H1 (cell line): Measurements from ENCODE around the gene GRP. TPM values are rescaled to one million over a fixed set of nuclear protein-coding genes. Genes with fewer than 3 reads are reported as not detected.
A peak's percentile ranks its signal among the peaks of the same experiment; 100 is the strongest.

Experiments used
- CTCF ChIA-PET: fragments of 300-600 bp; sonication (Branson Sonifier 250); formaldehyde crosslinking; loops from one replicate; lab custom pipeline; 2021; ENCODE audit not compliant: partially characterized antibody; lab: Charles Lee
- POLR2A ChIA-PET: fragments of 300-600 bp; sonication (Branson Sonifier 250); formaldehyde crosslinking; loops from one replicate; lab custom pipeline; 2021; ENCODE audit warnings: inconsistent platforms; ENCODE audit not compliant: partially characterized antibody; lab: Charles Lee
- DNase-seq, 2 experiments: peaks; one replicate each; pipeline versions ENCODE4 v3.0.0 to v3.0.0-alpha.2; 2010 to 2022; ENCODE audit warnings: low spot score in 2 of 2, low read depth in 1 of 2, mixed read lengths in 1 of 2
- FAIRE-seq: peaks from 2 replicates; lab custom pipeline; 2011; peaks lifted over from hg19 to GRCh38; lab: Jason Lieb, UNC
- H2AFZ ChIP-seq: 2 replicates; pipeline ENCODE4 v1.8.1; 2012; ENCODE audit warnings: low read length, inconsistent platforms
- H2AK5ac ChIP-seq: 2 replicates; pipeline ENCODE4 v1.6.1; 2013; ENCODE audit warnings: low read depth, low read length
- H2BK120ac ChIP-seq: replicated peaks from 2 replicates; pipeline ENCODE3; 2013; ENCODE audit warnings: low read depth, low read length, inconsistent platforms
- H2BK12ac ChIP-seq: 2 replicates; pipeline ENCODE4 v1.6.1; 2013; ENCODE audit warnings: low read depth, low read length
- H2BK15ac ChIP-seq: 2 replicates; pipeline ENCODE4 v1.6.1; 2013; ENCODE audit warnings: low read length
- H2BK20ac ChIP-seq: 2 replicates; pipeline ENCODE4 v1.6.1; 2013; ENCODE audit warnings: low read length
- H2BK5ac ChIP-seq: 2 replicates; pipeline ENCODE4 v1.6.1; 2013; ENCODE audit warnings: low read depth, low read length
- H3K14ac ChIP-seq: 2 replicates; pipeline ENCODE4 v1.6.1; 2013; ENCODE audit warnings: inconsistent platforms; ENCODE audit not compliant: insufficient read length
- H3K18ac ChIP-seq: 2 replicates; pipeline ENCODE4 v1.6.1; 2013; ENCODE audit warnings: low read length; ENCODE audit errors: extremely low read depth
- H3K23ac ChIP-seq: 2 replicates; pipeline ENCODE4 v1.6.1; 2013; ENCODE audit warnings: inconsistent platforms; ENCODE audit not compliant: insufficient read length
- H3K23me2 ChIP-seq: 2 replicates; pipeline ENCODE4 v1.6.1; 2013; ENCODE audit warnings: low read depth, low read length
- H3K27ac ChIP-seq: 2 replicates; pipeline ENCODE4 v1.6.1; 2011; ENCODE audit warnings: low read depth, low read length, inconsistent platforms
- H3K27me3 ChIP-seq, 4 experiments: replicated peaks in 1 of 4; 1 replicate in 1 of 4; 2 replicates in 3 of 4; pipeline versions ENCODE4 v1.6.1 to v1.8.1; 2011 to 2013; ENCODE audit warnings: low read length in 3 of 4, mild to moderate bottlenecking in 3 of 4, inconsistent platforms in 2 of 4, mixed read lengths in 2 of 4, moderate library complexity in 1 of 4; ENCODE audit not compliant: control insufficient read depth in 3 of 4, insufficient read depth in 3 of 4; ENCODE audit errors: extremely low read depth in 1 of 4
- H3K36me3 ChIP-seq, 4 experiments: 2 replicates each; pipeline versions ENCODE4 v1.6.1 to v1.8.1; 2011 to 2013; ENCODE audit warnings: mild to moderate bottlenecking in 4 of 4, low read length in 3 of 4, moderate library complexity in 2 of 4, control low read depth in 1 of 4, inconsistent platforms in 1 of 4; ENCODE audit not compliant: insufficient read depth in 4 of 4, control insufficient read depth in 2 of 4
- H3K4ac ChIP-seq: replicated peaks from 2 replicates; pipeline ENCODE3; 2013; ENCODE audit warnings: low read length, low read depth, mixed read lengths, inconsistent platforms; ENCODE audit not compliant: insufficient read length
- H3K4me1 ChIP-seq, 4 experiments: replicated peaks in 1 of 4; 1 replicate in 1 of 4; 2 replicates in 3 of 4; pipeline versions ENCODE4 v1.6.1 to v1.8.1; 2011 to 2013; ENCODE audit warnings: low read length in 3 of 4, inconsistent platforms in 2 of 4, mixed read lengths in 1 of 4; ENCODE audit not compliant: insufficient read depth in 4 of 4, control insufficient read depth in 3 of 4
- H3K4me2 ChIP-seq, 2 experiments: 2 replicates each; pipeline versions ENCODE4 v1.6.1 to v1.8.1; 2011 to 2013; ENCODE audit warnings: low read depth in 2 of 2, low read length in 2 of 2, control low read depth in 1 of 2, inconsistent platforms in 1 of 2, mild to moderate bottlenecking in 1 of 2; ENCODE audit not compliant: insufficient read depth in 1 of 2
- H3K4me3 ChIP-seq, 4 experiments: fragments of 200-600, 300-600 bp in 1 of 4; sonication (generic), shearing (Covaris generic), sonication (Bioruptor Twin) in 1 of 4; 2 replicates each; pipeline versions ENCODE4 v1.5.1 to v1.8.1; 2011 to 2016; ENCODE audit warnings: low read length in 4 of 4, low read depth in 3 of 4, control low read depth in 2 of 4, inconsistent platforms in 2 of 4, mild to moderate bottlenecking in 2 of 4, mixed read lengths in 1 of 4, moderate library complexity in 1 of 4; ENCODE audit not compliant: insufficient read depth in 2 of 4; ENCODE audit errors: extremely low read depth in 1 of 4
- H3K56ac ChIP-seq: replicated peaks from 2 replicates; pipeline ENCODE3; 2013; ENCODE audit warnings: low read depth, mild to moderate bottlenecking, mixed read lengths, low read length, inconsistent platforms; ENCODE audit not compliant: insufficient read length
- H3K79me1 ChIP-seq: 2 replicates; pipeline ENCODE4 v1.6.1; 2013; ENCODE audit warnings: low read depth, low read length, control low read depth
- H3K79me2 ChIP-seq, 2 experiments: 2 replicates each; pipeline versions ENCODE4 v1.6.1 to v1.8.1; 2012 to 2013; ENCODE audit warnings: low read length in 2 of 2, mild to moderate bottlenecking in 2 of 2, inconsistent platforms in 1 of 2; ENCODE audit not compliant: insufficient read depth in 2 of 2, control insufficient read depth in 1 of 2
- H3K9ac ChIP-seq, 4 experiments: replicated peaks in 1 of 4; 1 replicate in 1 of 4; 2 replicates in 3 of 4; pipeline versions ENCODE4 v1.6.1 to v1.8.1; 2011 to 2013; ENCODE audit warnings: low read depth in 3 of 4, low read length in 3 of 4, control low read depth in 2 of 4, mild to moderate bottlenecking in 2 of 4, moderate library complexity in 2 of 4, inconsistent platforms in 1 of 4; ENCODE audit errors: extremely low read depth in 1 of 4
- H3K9me3 ChIP-seq, 2 experiments: 2 replicates each; pipeline versions ENCODE4 v1.6.1 to v1.8.1; 2012 to 2013; ENCODE audit warnings: mild to moderate bottlenecking in 2 of 2, moderate library complexity in 2 of 2, control low read depth in 1 of 2, inconsistent platforms in 1 of 2, low read depth in 1 of 2, low read length in 1 of 2, mixed read lengths in 1 of 2; ENCODE audit not compliant: insufficient read depth in 2 of 2
- H4K20me1 ChIP-seq, 2 experiments: replicated peaks in 1 of 2; 2 replicates each; pipeline versions ENCODE3 to v1.8.1; 2011 to 2013; ENCODE audit warnings: inconsistent platforms in 2 of 2, low read length in 2 of 2, mild to moderate bottlenecking in 1 of 2; ENCODE audit not compliant: insufficient read depth in 2 of 2, control insufficient read depth in 1 of 2
- H4K5ac ChIP-seq: 2 replicates; pipeline ENCODE4 v1.6.1; 2013; ENCODE audit warnings: low read length, low read depth, mixed read lengths, inconsistent platforms; ENCODE audit not compliant: insufficient read length
- H4K8ac ChIP-seq: 2 replicates; pipeline ENCODE4 v1.8.0; 2013; ENCODE audit warnings: mild to moderate bottlenecking, moderate library complexity, low read length, inconsistent platforms; ENCODE audit not compliant: insufficient read depth; ENCODE audit errors: extremely low read depth
- H4K91ac ChIP-seq: replicated peaks from 2 replicates; pipeline ENCODE3; 2013; ENCODE audit warnings: low read length, mixed read lengths, inconsistent platforms; ENCODE audit not compliant: insufficient read length
- CBX8 ChIP-seq: fragments of 300-800, 300-1000 bp; sonication (generic); IDR thresholded peaks from 2 replicates; pipeline ENCODE4 v1.7.1; 2016; ENCODE audit warnings: low read depth, low read length, borderline replicate concordance
- MAX ChIP-seq: IDR thresholded peaks from 2 replicates; pipeline ENCODE4 v1.6.1; 2012; ENCODE audit warnings: inconsistent platforms
- RNF2 ChIP-seq: fragments of 200-900, 300-1000 bp; sonication (generic); IDR thresholded peaks from 2 replicates; pipeline ENCODE4 v1.7.1; 2016; ENCODE audit warnings: borderline replicate concordance, low read depth, mild to moderate bottlenecking, antibody characterized with exemption, low read length; ENCODE audit not compliant: poor library complexity, severe bottlenecking; ENCODE audit errors: missing control alignments
- SAP30 ChIP-seq: fragments of 300-600 bp; sonication (generic); IDR thresholded peaks from 2 replicates; pipeline ENCODE4 v1.7.1; 2012; ENCODE audit warnings: low read length, moderate library complexity, mild to moderate bottlenecking, inconsistent platforms; ENCODE audit not compliant: insufficient read depth, insufficient replicate concordance
- WGBS, 2 experiments: shearing (Covaris generic) in 1 of 2; methylation state at CpG; one replicate each; pipeline versions ENCODE4 v1.1.6 to v1.1.7; 2013 to 2015; ENCODE audit warnings: low lambda C conversion rate in 2 of 2, mixed read lengths in 2 of 2, inconsistent platforms in 1 of 2, low coverage in 1 of 2, missing lambda C conversion rate in 1 of 2; ENCODE audit not compliant: insufficient replicate concordance in 2 of 2, insufficient coverage in 1 of 2, insufficient read length in 1 of 2; ENCODE audit errors: extremely low coverage in 1 of 2, missing lambda C conversion rate in 1 of 2; 5-methylcytosine and 5-hydroxymethylcytosine counted together
- polyA plus RNA-seq, 7 experiments: library from polyadenylated mRNA; depleted of rRNA in 3 of 7; stranded (reverse) in 5 of 7; unstranded in 2 of 7; fragments of >200 nt in 5 of 7; fragments of 200-250 nt in 2 of 7; gene quantifications; 1 replicate in 5 of 7; 2 replicates in 1 of 7; 4 replicates in 1 of 7; pipeline versions ENCODE4 v1.2.1 to v1.2.3, GENCODE V29; 2011 to 2013; ENCODE audit warnings: missing spikeins in 2 of 7, mixed read lengths in 2 of 7
- total RNA-seq: library from RNA; stranded (reverse); fragmentation: NEBNext Ultra II Directional; extraction: Animal tissue kit (Norgen Biotek cat#: 25700); gene quantifications from 2 replicates; pipeline ENCODE4 v1.2.1, GENCODE V29; 2021

GRP gene
- total and polyA plus RNA-seq, 2 of the 8 experiments (the other 6 are each of a cell fraction or from before 2014, with no cell fraction given) = not detected

GRCh38 chr18:59271606-59272220 lies 51.8 kb downstream of the GRP start:
- Histone ChIP-seq H3K79me1 (no peaks in the 10 kb centered on the region), H3K4ac (no peak overlapping the region), H3K9me3 (no peaks in the 10 kb centered on the region), H3K79me2 (no peaks in the 10 kb centered on the region), H3K4me3 (peak overlapping the region; percentile 38 to 73 (median 57); a peak in 5 of 8 replicates), H3K27ac (no peak overlapping the region), H2BK12ac (0 out of 2 replicates have a peak overlapping the region, but pooled peaks have one; percentile 50), H3K36me3 (no peaks in the 10 kb centered on the region; a peak in 1 of 8 replicates), H4K5ac (no peak overlapping the region), H3K23ac (no peak overlapping the region), H4K8ac (peak overlapping the region; percentile 53; the same call in 1 of the 2 replicates), H2BK20ac (no peak overlapping the region), H3K56ac (no peak overlapping the region), H2AFZ (no peak overlapping the region), H4K91ac (no peak overlapping the region), H2BK5ac (no peak overlapping the region), H3K27me3 (peaks cover 77 to 98% (median 93%) of the 10 kb centered on the region in 4 experiments), H3K18ac (no peak overlapping the region), H2BK15ac (peak overlapping the region; percentile 88; the same call in 1 of the 2 replicates), H3K23me2 (peaks cover 19% of the 10 kb centered on the region; the same call in 1 of the 2 replicates), H3K4me2 (peak overlapping the region; percentile 89 to 91), H3K9ac (no peak overlapping the region), H2AK5ac (no peak overlapping the region), H3K14ac (no peak overlapping the region), H2BK120ac (no peak overlapping the region), H4K20me1 (peaks cover 12 to 18% of the 10 kb centered on the region in 2 experiments), H3K4me1 (peaks cover 16 to 31% (median 20%) of the 10 kb centered on the region in 4 experiments)
- CTCF ChIA-PET = interaction anchor here (0.8 to 15.5 kb wide), 9 partner anchors 8 to 190 kb away, joined by 3 to 129 read pairs (median 9); partner anchors contain the start of gene GRP
- POLR2A ChIA-PET = interaction anchor here (2.2 to 2.5 kb wide), 2 partner anchors 8 to 23 kb away, joined by 7 to 10 read pairs; no protein-coding TSS in a partner anchor
- no peak for DNase-seq
- no peak for TF ChIP-seq SAP30
- no peak for TF ChIP-seq MAX
- TF ChIP-seq RNF2 = peak; percentile 93
- peak; percentile 95 for TF ChIP-seq CBX8
- FAIRE-seq = no peak
- 12% methylated on average over 14 of the region's 14 CpGs; no CpG with 5 or more reads in 1 of the 2 experiments for WGBS, 2 experiments
